ENCODE results near the gene FHIP1A. TPM values are rescaled to one million over a fixed set of nuclear protein-coding genes. Genes with fewer than 3 reads are reported as not detected.

The FHIP1A gene
- total and polyA plus RNA-seq, 2 donors (not counting 3 experiments of a cell fraction or from before 2014, with no cell fraction given) = 0.19 to 0.58 TPM

DNA sequence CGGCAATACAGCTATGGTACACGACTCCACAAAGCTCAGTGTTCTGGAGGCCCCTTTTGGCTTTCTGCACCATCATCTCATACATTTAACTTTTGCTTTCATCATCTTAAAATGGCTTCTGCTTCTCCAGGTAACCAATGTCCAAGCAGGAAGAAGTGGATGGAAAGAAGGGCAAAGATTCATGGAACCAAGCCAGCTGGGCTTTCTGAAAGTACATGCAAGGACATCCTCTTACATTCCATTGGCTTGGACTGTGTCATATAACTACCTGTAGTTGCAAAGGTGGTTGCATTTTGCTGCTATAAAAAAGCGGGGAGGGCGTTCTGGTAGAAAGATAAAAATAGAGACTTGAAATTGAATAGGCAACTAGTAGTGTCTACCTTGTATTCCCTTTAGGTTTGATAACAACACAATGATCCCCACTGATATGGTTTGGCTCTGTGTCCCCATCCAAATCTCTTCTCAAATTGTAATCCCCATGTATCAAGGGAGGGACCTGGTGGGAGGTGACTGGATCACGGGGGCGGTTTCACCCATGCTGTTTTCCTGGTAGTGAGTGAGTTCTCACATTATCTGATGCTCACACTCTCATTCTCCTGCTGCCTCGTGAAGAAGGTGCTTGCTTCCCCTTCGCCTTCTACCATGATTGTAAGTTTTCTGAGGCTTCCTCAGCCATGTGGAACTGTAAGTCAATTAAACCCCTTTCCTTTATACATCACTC lies 6.7 kb upstream of the FHIP1A start:
- Histone ChIP-seq H4K20me1 (replicated peaks; ENCODE audit: control insufficient read depth, extremely low read depth, insufficient read depth, low read length) (no peaks in the 10 kb centered on the region), H3K9me3 (replicated peaks; ENCODE audit: control insufficient read depth, insufficient read depth, low read length) (no peaks in the 10 kb centered on the region), H3K27me3 (ENCODE audit: control insufficient read depth in 2 of 2, insufficient read depth in 2 of 2, low read length in 2 of 2) (no peaks in the 10 kb centered on the region), H3K9ac (replicated peaks; ENCODE audit: extremely low read depth, insufficient read depth, low read length) (no peak overlapping the region), H3K4me2 (ENCODE audit: insufficient read depth, low read length) (no peak overlapping the region), H3K36me3 (ENCODE audit: control insufficient read depth in 2 of 2, extremely low read depth in 1 of 2, insufficient read depth in 2 of 2, low read length in 2 of 2) (no peaks in the 10 kb centered on the region), H3K9me1 (replicated peaks; ENCODE audit: control insufficient read depth, extremely low read depth, insufficient read depth, low read length) (no peaks in the 10 kb centered on the region), H3K27ac (ENCODE audit: insufficient read depth, low read depth, low read length) (no peak overlapping the region), H2AFZ (ENCODE audit: low read depth, low read length) (no peak overlapping the region), H3K4me1 (ENCODE audit: control insufficient read depth, extremely low read depth, insufficient read depth, low read length) (no peaks in the 10 kb centered on the region), H3K79me2 (ENCODE audit: control insufficient read depth, insufficient read depth, low read length) (no peaks in the 10 kb centered on the region), H3K4me3 (replicated peaks in 1 of 3; ENCODE audit: insufficient read depth in 1 of 3, low read depth in 1 of 3, low read length in 3 of 3) (no peak overlapping the region)
- FAIRE-seq (peak; percentile 8), DNase-seq (ENCODE audit: low read depth, low spot score) (no peak)
- TF ChIP-seq GATA2 (IDR thresholded peaks at IDR 0.05; ENCODE audit: insufficient read depth, insufficient read length, low read depth, low read length) (no peak), POLR2AphosphoS5 (IDR thresholded peaks at IDR 0.05; ENCODE audit: insufficient read depth, low read depth, low read length) (no peak), EZH2 (IDR thresholded peaks at IDR 0.05; ENCODE audit: borderline replicate concordance, low read depth, low read length, severe bottlenecking) (no peak), POLR2A (IDR thresholded peaks at IDR 0.05; ENCODE audit: low read depth, low read length) (no peak), MYC (IDR thresholded peaks at IDR 0.05; ENCODE audit: low read depth, low read length) (no peak), JUN (IDR thresholded peaks at IDR 0.05; ENCODE audit: borderline replicate concordance, insufficient read depth, insufficient read length, low read depth) (no peak), FOS (IDR thresholded peaks at IDR 0.05; ENCODE audit: borderline replicate concordance, insufficient read depth, low read length) (no peak)
- TF ChIP-seq, protein P1, sequence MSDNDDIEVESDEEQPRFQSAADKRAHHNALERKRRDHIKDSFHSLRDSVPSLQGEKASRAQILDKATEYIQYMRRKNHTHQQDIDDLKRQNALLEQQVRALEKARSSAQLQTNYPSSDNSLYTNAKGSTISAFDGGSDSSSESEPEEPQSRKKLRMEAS (IDR thresholded peaks at IDR 0.05; ENCODE audit: insufficient read depth, insufficient read length) = no peak
- TF ChIP-seq, protein P2, sequence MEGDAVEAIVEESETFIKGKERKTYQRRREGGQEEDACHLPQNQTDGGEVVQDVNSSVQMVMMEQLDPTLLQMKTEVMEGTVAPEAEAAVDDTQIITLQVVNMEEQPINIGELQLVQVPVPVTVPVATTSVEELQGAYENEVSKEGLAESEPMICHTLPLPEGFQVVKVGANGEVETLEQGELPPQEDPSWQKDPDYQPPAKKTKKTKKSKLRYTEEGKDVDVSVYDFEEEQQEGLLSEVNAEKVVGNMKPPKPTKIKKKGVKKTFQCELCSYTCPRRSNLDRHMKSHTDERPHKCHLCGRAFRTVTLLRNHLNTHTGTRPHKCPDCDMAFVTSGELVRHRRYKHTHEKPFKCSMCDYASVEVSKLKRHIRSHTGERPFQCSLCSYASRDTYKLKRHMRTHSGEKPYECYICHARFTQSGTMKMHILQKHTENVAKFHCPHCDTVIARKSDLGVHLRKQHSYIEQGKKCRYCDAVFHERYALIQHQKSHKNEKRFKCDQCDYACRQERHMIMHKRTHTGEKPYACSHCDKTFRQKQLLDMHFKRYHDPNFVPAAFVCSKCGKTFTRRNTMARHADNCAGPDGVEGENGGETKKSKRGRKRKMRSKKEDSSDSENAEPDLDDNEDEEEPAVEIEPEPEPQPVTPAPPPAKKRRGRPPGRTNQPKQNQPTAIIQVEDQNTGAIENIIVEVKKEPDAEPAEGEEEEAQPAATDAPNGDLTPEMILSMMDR (IDR thresholded peaks at IDR 0.05; ENCODE audit: extremely low read depth in 1 of 2, insufficient read depth in 1 of 2, low read depth in 1 of 2, low read length in 2 of 2) = no peak
- CTCF ChIA-PET = no interaction called here
- POLR2A ChIA-PET = no interaction called here
- no TSS peak for BruUV-seq (replicated peaks)
- intact Hi-C loops (cut with micrococcal nuclease) (no loop called here), dilution Hi-C loops (cut with MboI; ENCODE audit: extremely low pct_ligation_motif_present, low sequenced_read_pairs) (no loop called here)
